22Rv1 (cell line): Measurements from ENCODE around the gene PISD.

Source experiments
- H3K27ac ChIP-seq: fragments of 450-650 bp; 2 replicates; pipeline ENCODE4 v1.5.1; 2017
- CTCF ChIP-seq: fragments of 450-650 bp; IDR thresholded peaks from 2 replicates; pipeline ENCODE4 v1.5.1; 2017; ENCODE audit warnings: mild to moderate bottlenecking
- ZFX ChIP-seq: fragments of 450-650 bp; IDR thresholded peaks from 2 replicates; pipeline ENCODE4 v1.6.1; 2017; ENCODE audit warnings: antibody characterized with exemption, borderline replicate concordance

PISD gene

GRCh38 chr22:31635638-31636306 lies 26.2 kb downstream of the PISD start:
- 0 out of 2 replicates have a peak overlapping the region, but pooled peaks have one; percentile 23 for H3K27ac ChIP-seq
- TF ChIP-seq ZFX = no peak
- TF ChIP-seq CTCF = no peak

- TF ChIP-seq CTCF (no peak), ZFX (no peak)
- peak overlapping the region; percentile 70; the same call in 1 of the 2 replicates for H3K27ac ChIP-seq
Measured at GRCh38 chr22:31631436-31631835, 30.6 kb downstream of the PISD start.

GRCh38 chr22:31630331-31631329 lies 31.4 kb downstream of the PISD start:
- H3K27ac ChIP-seq = peak overlapping the region; percentile 70

GRCh38 chr22:31629741-31630184 lies 32.3 kb downstream of the PISD start:
- H3K27ac ChIP-seq = peak overlapping the region; percentile 70
- no peak for TF ChIP-seq CTCF
- TF ChIP-seq ZFX = no peak

More at GRCh38 chr22:31630331-31631329, 31.4 kb downstream of the PISD start:
- TF ChIP-seq ZFX (no peak), CTCF (no peak)

GRCh38 chr22:31628969-31629708 lies 32.9 kb downstream of the PISD start:
- TF ChIP-seq CTCF = no peak; the same call in 1 of the 2 replicates
- no peak for TF ChIP-seq ZFX
- peak overlapping the region; percentile 70 for H3K27ac ChIP-seq

GRCh38 chr22:31628362-31628761 lies 33.7 kb downstream of the PISD start:
- TF ChIP-seq ZFX (no peak), CTCF (no peak)
- H3K27ac ChIP-seq = peak overlapping the region; percentile 41
